ENCODE results near the gene TNS3. TPM values are rescaled to one million over a fixed set of nuclear protein-coding genes. Genes with fewer than 3 reads are reported as not detected.

TNS3 gene
- total and polyA plus RNA-seq, 9 of the 15 experiments (the other 6 are each of a cell fraction or from before 2014, with no cell fraction given): 0.20 TPM; not detected in 8

- no peak for TF ChIP-seq ZBTB40 (IDR thresholded peaks at IDR 0.05)
- no peak for TF ChIP-seq ZBTB40 (CRISPR knock-in tag; IDR thresholded peaks at IDR 0.05)
- no peak for TF ChIP-seq POLR2AphosphoS2 (IDR thresholded peaks at IDR 0.05; ENCODE audit: low read length)
- TF ChIP-seq ELF2 (CRISPR knock-in tag; IDR thresholded peaks at IDR 0.05): no peak
- TF ChIP-seq PATZ1 (CRISPR knock-in tag; IDR thresholded peaks at IDR 0.05; ENCODE audit: borderline replicate concordance): no peak
- TF ChIP-seq PHTF2 (CRISPR knock-in tag; IDR thresholded peaks at IDR 0.05): no peak
- TF ChIP-seq JUNB (CRISPR knock-in tag; conservative IDR thresholded peaks at IDR 0.05): no peak
- TF ChIP-seq ZNF324 (CRISPR knock-in tag; IDR thresholded peaks at IDR 0.05): no peak
- no peak for TF ChIP-seq BRD9 (IDR thresholded peaks at IDR 0.05; ENCODE audit: low read depth, partially characterized antibody)
- no peak for TF ChIP-seq DMBX1 (CRISPR knock-in tag; IDR thresholded peaks at IDR 0.05; ENCODE audit: borderline replicate concordance)
- no peak for TF ChIP-seq NCOA2 (IDR thresholded peaks at IDR 0.05; ENCODE audit: partially characterized antibody in 2 of 2)
Observed at GRCh38 chr7:47333959-47334358, 248.0 kb downstream of the TNS3 start (continued).
